AG04450 (cell line): ENCODE measurements around the gene FAM53B. TPM values are rescaled to one million over a fixed set of nuclear protein-coding genes. Genes with fewer than 3 reads are reported as not detected.

Experiments
- CTCF ChIA-PET: fragments of 300-600, 350-600 bp; formaldehyde crosslinking; extraction: SDS; loops from one replicate; lab custom pipeline; 2022; ENCODE audit warnings: antibody characterized with exemption, inconsistent platforms; lab: Charles Lee
- POLR2A ChIA-PET: fragments of 350-600 bp; formaldehyde crosslinking; extraction: SDS; loops from one replicate; lab custom pipeline; 2021; ENCODE audit warnings: antibody characterized with exemption, inconsistent platforms; lab: Yijun Ruan, JAX
- DNase-seq: peaks from one replicate; pipeline ENCODE4 v3.0.0-alpha.2; 2011; ENCODE audit warnings: low read depth, low spot score
- H3K27ac ChIP-seq: one replicate; pipeline ENCODE4 v1.5.1; 2012; ENCODE audit warnings: low read depth, low read length, control low read depth
- H3K27me3 ChIP-seq: one replicate; pipeline ENCODE4 v1.6.0; 2012; ENCODE audit warnings: low read length; ENCODE audit not compliant: control insufficient read depth, insufficient read depth
- H3K4me3 ChIP-seq: 2 replicates; pipeline ENCODE4 v1.5.1; 2011; ENCODE audit warnings: mild to moderate bottlenecking, low read depth, low read length, control low read depth
- H3K9me3 ChIP-seq: 2 replicates; pipeline ENCODE4 v1.5.1; 2012; ENCODE audit warnings: low read length; ENCODE audit not compliant: control insufficient read depth, insufficient read depth
- CTCF ChIP-seq: IDR thresholded peaks from 2 replicates; pipeline ENCODE4 v1.5.1; 2011; ENCODE audit warnings: low read depth, low read length, control low read depth, inconsistent platforms
- polyA plus RNA-seq: library from polyadenylated mRNA; depleted of rRNA; stranded (reverse); fragments of >200 nt; gene quantifications from 2 replicates; pipeline ENCODE4 v1.2.3, GENCODE V29; 2011

Gene FAM53B
- polyA plus RNA-seq, 1 experiment = 4.1 TPM

- TF ChIP-seq CTCF = no peak
- POLR2A ChIA-PET = no interaction called here
- no peak overlapping the region for H3K4me3 ChIP-seq
- H3K27me3 ChIP-seq = no peaks in the 10 kb centered on the region
- H3K9me3 ChIP-seq = no peaks in the 10 kb centered on the region; the same call in 1 of the 2 replicates
- no peak for DNase-seq
- CTCF ChIA-PET = interaction anchor here (0.5 kb wide), 1 partner anchor 147 kb away, joined by 3 read pairs; no protein-coding TSS in a partner anchor
- H3K27ac ChIP-seq = no peak overlapping the region
These were observed 67.6 kb downstream of the FAM53B start for GRCh38 chr10:124676416-124677062.

- CTCF ChIA-PET = no interaction called here
These were observed 68.4 kb downstream of the FAM53B start for GRCh38 chr10:124675824-124676223.

GRCh38 chr10:124675261-124675660, 68.9 kb downstream of the FAM53B start:
- H3K9me3 ChIP-seq = no peaks in the 10 kb centered on the region; the same call in 1 of the 2 replicates
- H3K4me3 ChIP-seq = no peak overlapping the region
- no peaks in the 10 kb centered on the region for H3K27me3 ChIP-seq
- POLR2A ChIA-PET = no interaction called here
- H3K27ac ChIP-seq = no peak overlapping the region
- CTCF ChIA-PET = interaction anchor here (0.6 kb wide), 1 partner anchor 44 kb away, joined by 3 read pairs; no protein-coding TSS in a partner anchor
- no peak for DNase-seq
- TF ChIP-seq CTCF = no peak

More at GRCh38 chr10:124675824-124676223, 68.4 kb downstream of the FAM53B start:
- Histone ChIP-seq H3K9me3 (no peaks in the 10 kb centered on the region; the same call in 1 of the 2 replicates), H3K27me3 (no peaks in the 10 kb centered on the region), H3K4me3 (no peak overlapping the region), H3K27ac (no peak overlapping the region)
- no peak for DNase-seq
- no peak for TF ChIP-seq CTCF
- POLR2A ChIA-PET = no interaction called here

GRCh38 chr10:124674768-124675222, 69.4 kb downstream of the FAM53B start:
- TF ChIP-seq CTCF = no peak
- Histone ChIP-seq H3K4me3 (no peak overlapping the region), H3K9me3 (no peaks in the 10 kb centered on the region; the same call in 1 of the 2 replicates), H3K27ac (no peak overlapping the region), H3K27me3 (no peaks in the 10 kb centered on the region)
- no peak for DNase-seq
- CTCF ChIA-PET = interaction anchor here (0.6 kb wide), 1 partner anchor 45 kb away, joined by 3 read pairs; no protein-coding TSS in a partner anchor
- POLR2A ChIA-PET = no interaction called here

DNA sequence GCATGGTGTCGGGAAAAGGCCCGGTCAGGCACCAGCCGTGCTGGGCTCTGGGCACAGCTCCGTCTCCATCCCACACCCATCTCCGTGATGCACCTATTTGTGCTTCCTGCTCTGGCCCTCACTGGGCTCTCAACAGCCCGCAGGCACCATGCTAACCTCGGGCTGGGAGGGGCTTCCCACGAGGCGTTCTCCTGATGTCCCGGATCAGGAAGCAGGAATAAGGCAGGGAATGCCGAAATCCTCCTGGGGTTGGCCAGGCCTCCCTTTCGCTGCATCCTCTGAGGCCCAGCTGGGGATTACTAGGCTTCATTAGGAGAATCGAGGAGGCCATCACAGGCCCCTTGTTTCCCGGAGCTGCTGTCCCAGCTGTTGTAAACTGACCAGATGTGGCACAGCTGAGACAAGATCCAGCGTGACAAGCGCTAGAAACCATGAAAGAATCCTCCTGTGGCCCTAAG, 72.0 kb downstream of the FAM53B start:
- no peaks in the 10 kb centered on the region for H3K27me3 ChIP-seq
- CTCF ChIA-PET = interaction anchor here (1.7 kb wide), 1 partner anchor 12 kb away, joined by 5 read pairs; no protein-coding TSS in a partner anchor
- DNase-seq = no peak
- no peaks in the 10 kb centered on the region; the same call in 1 of the 2 replicates for H3K9me3 ChIP-seq
- POLR2A ChIA-PET = no interaction called here
- no peak for TF ChIP-seq CTCF
- no peak overlapping the region for H3K27ac ChIP-seq
- H3K4me3 ChIP-seq = no peak overlapping the region
